ENCODE results near the gene ATP6V0E1.

Gene ATP6V0E1

GRCh38 chr5:172949426-172949825 is 34.1 kb upstream of the ATP6V0E1 start:
- DNase-seq (ENCODE audit: low read depth): no peak
- TF ChIP-seq, protein P1, sequence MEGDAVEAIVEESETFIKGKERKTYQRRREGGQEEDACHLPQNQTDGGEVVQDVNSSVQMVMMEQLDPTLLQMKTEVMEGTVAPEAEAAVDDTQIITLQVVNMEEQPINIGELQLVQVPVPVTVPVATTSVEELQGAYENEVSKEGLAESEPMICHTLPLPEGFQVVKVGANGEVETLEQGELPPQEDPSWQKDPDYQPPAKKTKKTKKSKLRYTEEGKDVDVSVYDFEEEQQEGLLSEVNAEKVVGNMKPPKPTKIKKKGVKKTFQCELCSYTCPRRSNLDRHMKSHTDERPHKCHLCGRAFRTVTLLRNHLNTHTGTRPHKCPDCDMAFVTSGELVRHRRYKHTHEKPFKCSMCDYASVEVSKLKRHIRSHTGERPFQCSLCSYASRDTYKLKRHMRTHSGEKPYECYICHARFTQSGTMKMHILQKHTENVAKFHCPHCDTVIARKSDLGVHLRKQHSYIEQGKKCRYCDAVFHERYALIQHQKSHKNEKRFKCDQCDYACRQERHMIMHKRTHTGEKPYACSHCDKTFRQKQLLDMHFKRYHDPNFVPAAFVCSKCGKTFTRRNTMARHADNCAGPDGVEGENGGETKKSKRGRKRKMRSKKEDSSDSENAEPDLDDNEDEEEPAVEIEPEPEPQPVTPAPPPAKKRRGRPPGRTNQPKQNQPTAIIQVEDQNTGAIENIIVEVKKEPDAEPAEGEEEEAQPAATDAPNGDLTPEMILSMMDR (IDR thresholded peaks at IDR 0.05; ENCODE audit: insufficient read depth, low read depth, low read length, missing control alignments): no peak
- no peak overlapping the region for H3K4me3 ChIP-seq (ENCODE audit: low read depth, low read length)

- H3K4me3 ChIP-seq (ENCODE audit: low read depth, low read length): no peak overlapping the region
- no peak for DNase-seq (ENCODE audit: low read depth)
- TF ChIP-seq, protein P1 (IDR thresholded peaks at IDR 0.05; ENCODE audit: insufficient read depth, low read depth, low read length, missing control alignments): no peak
Measured at GRCh38 chr5:172950176-172950965, 33.2 kb upstream of the ATP6V0E1 start.

- no peak overlapping the region for H3K4me3 ChIP-seq (ENCODE audit: low read depth, low read length)
- TF ChIP-seq, protein P1 (IDR thresholded peaks at IDR 0.05; ENCODE audit: insufficient read depth, low read depth, low read length, missing control alignments): no peak
- no peak for DNase-seq (ENCODE audit: low read depth)
Measured at GRCh38 chr5:172951371-172952033, 32.1 kb upstream of the ATP6V0E1 start.

DNA sequence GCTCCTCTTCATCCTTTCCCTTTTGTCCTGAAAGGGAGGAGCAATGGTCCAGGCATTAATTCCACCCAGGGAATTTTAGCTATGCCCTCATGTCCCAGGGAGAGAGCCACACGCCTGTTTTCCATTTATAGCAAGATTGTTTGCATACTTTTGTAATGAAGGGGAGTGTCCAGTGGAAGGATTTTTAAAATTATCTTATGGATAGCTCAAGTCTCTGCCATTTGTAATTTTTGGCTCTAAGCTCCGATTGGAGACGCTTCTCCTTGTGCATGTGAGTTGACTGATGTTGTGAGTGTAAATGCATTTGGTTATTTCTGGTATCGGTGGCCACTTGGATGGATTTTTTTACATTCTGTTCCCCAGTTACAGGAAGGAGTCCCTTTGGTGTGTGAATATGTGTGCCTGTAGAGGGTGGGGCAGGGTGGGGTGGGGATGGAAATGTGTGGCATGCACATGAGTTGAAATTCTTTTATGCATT is 31.5 kb upstream of the ATP6V0E1 start:
- no peak for DNase-seq (ENCODE audit: low read depth)
- H3K4me3 ChIP-seq (ENCODE audit: low read depth, low read length): no peak overlapping the region
- TF ChIP-seq, protein P1 (IDR thresholded peaks at IDR 0.05; ENCODE audit: insufficient read depth, low read depth, low read length, missing control alignments): no peak

DNA sequence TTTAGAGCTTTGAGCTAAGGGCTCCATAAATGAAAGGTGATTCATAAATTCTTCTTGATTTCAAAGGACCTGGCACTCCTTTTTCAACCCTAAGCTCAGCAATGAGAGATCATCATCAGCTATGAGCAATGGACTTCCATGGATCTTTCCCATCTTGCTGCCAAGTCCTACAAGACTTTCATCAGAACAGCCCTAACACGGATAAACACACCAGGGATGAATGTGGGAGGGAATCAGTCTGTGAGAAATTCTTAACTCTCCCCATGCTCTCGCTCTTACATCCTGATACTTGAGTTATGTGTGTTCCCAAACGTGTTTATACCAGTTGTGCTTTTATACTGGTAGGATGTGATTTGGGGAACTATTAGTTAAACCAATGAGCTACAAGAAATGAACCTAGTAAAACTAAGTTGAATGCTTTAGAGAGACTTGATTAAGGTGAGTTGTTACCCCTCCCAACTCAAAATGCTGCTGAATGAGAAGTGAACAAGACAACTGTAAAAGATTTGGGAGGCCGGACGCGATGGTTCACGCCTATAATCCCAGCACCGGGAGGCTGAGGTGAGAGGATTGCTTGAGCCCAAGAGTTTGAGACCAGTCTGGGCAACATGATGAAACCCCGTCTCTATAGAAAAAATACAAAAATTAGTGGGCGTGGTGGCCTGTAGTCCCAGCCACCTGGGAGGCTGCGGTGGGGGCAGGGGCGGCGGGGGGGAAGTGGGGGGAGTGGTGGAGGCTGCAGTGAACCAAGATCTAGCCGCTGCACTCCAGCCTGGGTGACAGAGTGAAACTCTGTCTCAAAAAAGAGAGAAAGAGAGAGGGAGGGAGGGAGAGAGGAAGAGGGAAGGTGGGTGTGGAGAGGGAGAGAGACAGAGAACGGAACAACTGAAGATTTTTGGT is 29.5 kb upstream of the ATP6V0E1 start:
- no peak for DNase-seq (ENCODE audit: low read depth)
- TF ChIP-seq, protein P1 (IDR thresholded peaks at IDR 0.05; ENCODE audit: insufficient read depth, low read depth, low read length, missing control alignments): no peak
- no peak overlapping the region for H3K4me3 ChIP-seq (ENCODE audit: low read depth, low read length)

DNA sequence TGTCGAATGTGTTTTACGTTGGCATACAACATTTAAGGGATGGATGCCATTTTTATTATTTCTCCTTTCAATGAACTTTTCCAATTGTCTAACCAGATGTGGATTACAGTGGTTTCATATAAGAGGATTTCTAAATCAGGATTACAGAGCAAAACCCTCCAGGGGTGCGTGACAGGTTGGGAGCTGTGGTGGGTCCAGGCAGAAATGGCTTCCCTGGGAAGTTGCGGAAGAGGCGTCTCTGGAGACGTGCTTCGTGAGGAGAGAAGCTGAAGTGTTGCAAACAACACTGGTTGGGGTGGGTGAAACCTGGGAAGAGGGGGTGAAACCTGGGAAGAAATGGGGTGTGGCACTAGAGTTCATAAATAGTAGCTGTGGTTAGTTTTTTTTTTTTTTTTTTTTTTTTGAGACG is 28.8 kb upstream of the ATP6V0E1 start:
- no peak for DNase-seq (ENCODE audit: low read depth)
- TF ChIP-seq, protein P1 (IDR thresholded peaks at IDR 0.05; ENCODE audit: insufficient read depth, low read depth, low read length, missing control alignments): no peak
- no peak overlapping the region for H3K4me3 ChIP-seq (ENCODE audit: low read depth, low read length)

Data from GM12865 (cell line).